Tibial nerve (tissue), 4 donors: ENCODE data around the gene TPPP.

Experiments used
- CTCF ChIP-seq, 5 experiments: fragments of 200-600 bp in 3 of 5; fragments of 450-650 bp in 2 of 5; sonication (generic) in 3 of 5; IDR thresholded peaks; one replicate each; pipeline ENCODE4 v1.5.1; 2016 to 2019; ENCODE audit warnings: antibody characterized with exemption in 5 of 5, mild to moderate bottlenecking in 3 of 5, moderate library complexity in 2 of 5
- EP300 ChIP-seq, 2 donors: sonication (generic); formaldehyde crosslinking; IDR thresholded peaks; one replicate each; pipeline ENCODE4 v1.6.1; 2017; ENCODE audit warnings: antibody characterized with exemption in 2 of 2, mild to moderate bottlenecking in 1 of 2
- POLR2A ChIP-seq, 2 donors: fragments of 450-650 bp; IDR thresholded peaks; one replicate each; pipeline ENCODE4 v1.6.1; 2017; ENCODE audit warnings: antibody characterized with exemption in 2 of 2, mild to moderate bottlenecking in 2 of 2, moderate library complexity in 2 of 2

GRCh38 chr5:619444-619843, 73.7 kb downstream of the TPPP start:
- TF ChIP-seq CTCF (IDR thresholded peaks at IDR 0.05) (no peak), POLR2A (IDR thresholded peaks at IDR 0.05) (no peak), EP300 (IDR thresholded peaks at IDR 0.05) (no peak)
